ENCODE data around the gene ETFBKMT.
A peak's percentile ranks its signal among the peaks of the same experiment; 100 is the strongest.

The ETFBKMT gene

GRCh38 chr12:31651893-31652521 is 7.5 kb upstream of the ETFBKMT start:
- H3K4me3 ChIP-seq (ENCODE audit: low read depth, low read length), result no peak overlapping the region
- no peak for TF ChIP-seq CTCF (IDR thresholded peaks at IDR 0.05; ENCODE audit: low read depth, low read length)
- in situ Hi-C loops (cut with HindIII; ENCODE audit: low sequenced_read_pairs), result no loop called here
- no peak for DNase-seq (ENCODE audit: low read depth, low spot score)

GRCh38 chr12:31655208-31655607 is 4.3 kb upstream of the ETFBKMT start:
- H3K4me3 ChIP-seq (ENCODE audit: low read depth, low read length), result no peak overlapping the region
- DNase-seq (ENCODE audit: low read depth, low spot score), result no peak
- no peak for TF ChIP-seq CTCF (IDR thresholded peaks at IDR 0.05; ENCODE audit: low read depth, low read length)
- in situ Hi-C loops (cut with HindIII; ENCODE audit: low sequenced_read_pairs), result no loop called here

GRCh38 chr12:31655792-31656191 is 3.7 kb upstream of the ETFBKMT start:
- no peak overlapping the region for H3K4me3 ChIP-seq (ENCODE audit: low read depth, low read length)
- in situ Hi-C loops (cut with HindIII; ENCODE audit: low sequenced_read_pairs), result no loop called here
- no peak for DNase-seq (ENCODE audit: low read depth, low spot score)
- no peak for TF ChIP-seq CTCF (IDR thresholded peaks at IDR 0.05; ENCODE audit: low read depth, low read length)

- DNase-seq (ENCODE audit: low read depth, low spot score), result no peak
- in situ Hi-C loops (cut with HindIII; ENCODE audit: low sequenced_read_pairs), result no loop called here
- no peak for TF ChIP-seq CTCF (IDR thresholded peaks at IDR 0.05; ENCODE audit: low read depth, low read length)
- H3K4me3 ChIP-seq (ENCODE audit: low read depth, low read length), result peak overlapping the region; percentile 82
Observed at GRCh38 chr12:31658471-31659086, 909 bp upstream of the ETFBKMT start.

- TF ChIP-seq CTCF (IDR thresholded peaks at IDR 0.05; ENCODE audit: low read depth, low read length), result no peak
- DNase-seq (ENCODE audit: low read depth, low spot score), result no peak
- in situ Hi-C loops (cut with HindIII; ENCODE audit: low sequenced_read_pairs), result no loop called here
- H3K4me3 ChIP-seq (ENCODE audit: low read depth, low read length), result no peak overlapping the region
Observed at GRCh38 chr12:31662176-31662849, 2.8 kb downstream of the ETFBKMT start.

- TF ChIP-seq CTCF (IDR thresholded peaks at IDR 0.05; ENCODE audit: low read depth, low read length), result no peak
- in situ Hi-C loops (cut with HindIII; ENCODE audit: low sequenced_read_pairs), result no loop called here
- no peak overlapping the region for H3K4me3 ChIP-seq (ENCODE audit: low read depth, low read length)
- no peak for DNase-seq (ENCODE audit: low read depth, low spot score)
Observed at GRCh38 chr12:31663576-31663975, 4.1 kb downstream of the ETFBKMT start.

All from astrocyte of the spinal cord (primary cell).